PC-3 (cell line): ENCODE measurements around the gene MRM3. TPM values are rescaled to one million over a fixed set of nuclear protein-coding genes. Genes with fewer than 3 reads are reported as not detected.
"Not testable (repeated sequence)": the region's sequence is repeated elsewhere in the genome, so short reads cannot be mapped to it uniquely, and the experiment has no call there.

Source experiments
- ATAC-seq: fragments of 200-7000 bp; cut with Tn5 transposase; 2 replicates; pipeline ENCODE4 v1.9.1; 2020; ENCODE audit warnings: mild to moderate bottlenecking, moderate library complexity
- BruUV-seq: library from RNA; stranded (reverse); fragments of 400-500 nt; replicated peaks from 2 replicates; lab custom pipeline; 2021; lab: Mats Ljungman, UMichigan
- CTCF ChIA-PET: fragments of 300-600 bp; sonication (Branson Sonifier 250); formaldehyde crosslinking; loops from one replicate; lab custom pipeline; 2022; ENCODE audit warnings: antibody characterized with exemption; lab: Charles Lee
- POLR2A ChIA-PET: fragments of 300-600 bp; sonication (Branson Sonifier 250); formaldehyde crosslinking; loops from one replicate; lab custom pipeline; 2022; ENCODE audit warnings: antibody characterized with exemption; ENCODE audit not compliant: unreplicated experiment; lab: Charles Lee
- DNase-seq: peaks from one replicate; pipeline ENCODE4 v3.0.0-alpha.2; 2015
- H2AFZ ChIP-seq: fragments of 300-600 bp; sonication (generic); 2 replicates; pipeline ENCODE4 v1.6.0; 2016; ENCODE audit warnings: antibody characterized with exemption, low read length
- H3F3A ChIP-seq: fragments of 300-600 bp; sonication (generic); one replicate; pipeline ENCODE4 v1.6.0; 2017; ENCODE audit warnings: antibody characterized with exemption, low read length, control low read depth, mild to moderate bottlenecking; ENCODE audit not compliant: unreplicated experiment
- H3K27ac ChIP-seq: fragments of 300-600 bp; sonication (generic); 2 replicates; pipeline ENCODE4 v1.5.1; 2016; ENCODE audit warnings: mild to moderate bottlenecking, low read length
- H3K27me3 ChIP-seq: fragments of 300-600 bp; sonication (generic); 2 replicates; pipeline ENCODE4 v1.6.1; 2016; ENCODE audit warnings: low read length, mixed read lengths
- H3K36me3 ChIP-seq: fragments of 300-600 bp; sonication (generic); 2 replicates; pipeline ENCODE4 v1.6.1; 2016; ENCODE audit warnings: low read depth, mixed run types, low read length, mixed read lengths
- H3K4me1 ChIP-seq: fragments of 300-600 bp; sonication (generic); 2 replicates; pipeline ENCODE4 v1.5.1; 2016; ENCODE audit warnings: low read length; ENCODE audit not compliant: insufficient read depth
- H3K4me2 ChIP-seq: fragments of 300-600 bp; sonication (generic); 2 replicates; pipeline ENCODE4 v1.6.0; 2016; ENCODE audit warnings: low read length
- H3K4me3 ChIP-seq: fragments of 300-600 bp; sonication (generic); 2 replicates; pipeline ENCODE4 v1.5.1; 2016; ENCODE audit warnings: mild to moderate bottlenecking, low read length, mixed read lengths
- H3K79me2 ChIP-seq: fragments of 300-600 bp; sonication (generic); 2 replicates; pipeline ENCODE4 v1.6.1; 2017; ENCODE audit warnings: low read length, mixed read lengths
- H3K9ac ChIP-seq: fragments of 300-600 bp; sonication (generic); 2 replicates; pipeline ENCODE4 v1.6.0; 2016; ENCODE audit warnings: mild to moderate bottlenecking, low read length
- H3K9me2 ChIP-seq: fragments of 300-600 bp; sonication (generic); replicated peaks from 2 replicates; pipeline ENCODE4 v1.6.1; 2016; ENCODE audit warnings: mixed run types, low read length, mixed read lengths
- H3K9me3 ChIP-seq: fragments of 300-600 bp; sonication (generic); 2 replicates; pipeline ENCODE4 v1.6.1; 2016; ENCODE audit warnings: low read length, mixed read lengths
- H4K20me1 ChIP-seq: fragments of 300-600 bp; sonication (generic); 2 replicates; pipeline ENCODE4 v1.6.1; 2016; ENCODE audit warnings: low read length, mixed read lengths
- CTCF ChIP-seq: fragments of 300-600 bp; sonication (generic); conservative IDR thresholded peaks from 2 replicates; pipeline ENCODE4 v1.5.1; 2017; ENCODE audit warnings: antibody characterized with exemption, low read depth, mild to moderate bottlenecking, low read length
- EZH2 ChIP-seq: fragments of 300-600 bp; sonication (generic); IDR thresholded peaks from one replicate; pipeline ENCODE4 v1.6.1; 2017; ENCODE audit warnings: antibody characterized with exemption, mild to moderate bottlenecking, low read length; ENCODE audit not compliant: unreplicated experiment
- EZH2phosphoT487 ChIP-seq: fragments of 300-600 bp; sonication (generic); IDR thresholded peaks from 2 replicates; pipeline ENCODE4 v1.6.1; 2018; ENCODE audit warnings: mild to moderate bottlenecking, antibody characterized with exemption, low read length, borderline replicate concordance
- intact Hi-C: fragments of 100-400 bp; cut with micrococcal nuclease; formaldehyde crosslinking; loops from 2 replicates; pipeline ENCODE4 v1.9.0; 2023
- total RNA-seq: library from RNA; depleted of rRNA; stranded (reverse); fragments of >200 nt; gene quantifications from 2 replicates; pipeline ENCODE4 v1.2.3, GENCODE V29; 2014

The MRM3 gene
- total RNA-seq, 1 experiment from 2014 or later: 40.4 TPM

GRCh38 chr17:825216-825615, 43.1 kb downstream of the MRM3 start:
- H3K27ac ChIP-seq: no peak overlapping the region
- H3K27me3 ChIP-seq: no peaks in the 10 kb centered on the region
- H3K4me3 ChIP-seq: no peak overlapping the region
- no peaks in the 10 kb centered on the region for H3K9me3 ChIP-seq
- ChIA-PET CTCF (no interaction called here), POLR2A (no interaction called here)
- H3K9me2 ChIP-seq: no peaks in the 10 kb centered on the region
- no peaks in the 10 kb centered on the region for H3F3A ChIP-seq
- H3K9ac ChIP-seq: no peak overlapping the region
- intact Hi-C loops: no loop called here
- ATAC-seq: no peak
- H3K4me1 ChIP-seq: no peaks in the 10 kb centered on the region
- no peaks in the 10 kb centered on the region for H4K20me1 ChIP-seq
- TF ChIP-seq EZH2: no peak
- H3K79me2 ChIP-seq: no peaks in the 10 kb centered on the region
- H3K36me3 ChIP-seq: no peaks in the 10 kb centered on the region
- no peak for DNase-seq
- BruUV-seq: no TSS peak
- H3K4me2 ChIP-seq: no peak overlapping the region
- H2AFZ ChIP-seq: no peak overlapping the region

- no peak overlapping the region for H3K4me3 ChIP-seq
- H3K27me3 ChIP-seq: no peaks in the 10 kb centered on the region
- no peaks in the 10 kb centered on the region for H3K79me2 ChIP-seq
- no peaks in the 10 kb centered on the region for H4K20me1 ChIP-seq
- TF ChIP-seq EZH2 (no peak), CTCF (no peak), EZH2phosphoT487 (no peak)
- no peaks in the 10 kb centered on the region for H3K4me1 ChIP-seq
- no peaks in the 10 kb centered on the region for H3K36me3 ChIP-seq
- no peak overlapping the region for H2AFZ ChIP-seq
- ChIA-PET POLR2A (no interaction called here), CTCF (no interaction called here)
- DNase-seq: no peak
- no peak overlapping the region for H3K27ac ChIP-seq
- no peaks in the 10 kb centered on the region for H3K9me3 ChIP-seq
- ATAC-seq: no peak
- BruUV-seq: no TSS peak
- no peaks in the 10 kb centered on the region for H3K9me2 ChIP-seq
- no peak overlapping the region for H3K9ac ChIP-seq
- H3F3A ChIP-seq: no peaks in the 10 kb centered on the region
- H3K4me2 ChIP-seq: no peak overlapping the region
- intact Hi-C loops: no loop called here
Measured at GRCh38 chr17:826778-827177, 44.6 kb downstream of the MRM3 start.

- TF ChIP-seq EZH2 (no peak), CTCF (no peak), EZH2phosphoT487 (no peak)
- Histone ChIP-seq H3K9me2 (no peaks in the 10 kb centered on the region), H3F3A (no peaks in the 10 kb centered on the region), H3K9ac (no peak overlapping the region), H2AFZ (no peak overlapping the region), H3K27me3 (no peaks in the 10 kb centered on the region), H3K27ac (no peak overlapping the region), H3K36me3 (no peaks in the 10 kb centered on the region), H3K79me2 (no peaks in the 10 kb centered on the region), H3K9me3 (no peaks in the 10 kb centered on the region), H4K20me1 (no peaks in the 10 kb centered on the region), H3K4me2 (no peak overlapping the region), H3K4me3 (no peak overlapping the region), H3K4me1 (no peaks in the 10 kb centered on the region)
- CTCF ChIA-PET: no interaction called here
- POLR2A ChIA-PET: no interaction called here
- intact Hi-C loops: no loop called here
- DNase-seq (no peak), ATAC-seq (no peak)
- no TSS peak for BruUV-seq
Measured at GRCh38 chr17:828761-829160, 46.6 kb downstream of the MRM3 start.

- DNase-seq, H3K79me2 ChIP-seq, H3K9me3 ChIP-seq, H3K27me3 ChIP-seq, H3K9ac ChIP-seq, H3F3A ChIP-seq, H3K27ac ChIP-seq, CTCF ChIA-PET, H3K4me3 ChIP-seq, H3K36me3 ChIP-seq, H4K20me1 ChIP-seq, H3K4me1 ChIP-seq, H2AFZ ChIP-seq, ATAC-seq, H3K4me2 ChIP-seq, BruUV-seq, H3K9me2 ChIP-seq, POLR2A ChIA-PET, intact Hi-C loops: not testable (repeated sequence)
Measured at GRCh38 chr17:829614-830013, 47.5 kb downstream of the MRM3 start.
